Neuronal stem cell (in vitro differentiated cells): Measurements from ENCODE around the gene VPREB1.

Experiments used
- DNase-seq: peaks from one replicate; pipeline ENCODE4 v3.0.0-alpha.2; 2013; ENCODE audit warnings: low spot score
- H2AFZ ChIP-seq: one replicate; pipeline ENCODE4 v1.6.1; 2013; ENCODE audit warnings: mild to moderate bottlenecking, low read length, inconsistent platforms
- H2AK5ac ChIP-seq: 2 replicates; pipeline ENCODE4 v1.6.1; 2013; ENCODE audit warnings: low read depth, mild to moderate bottlenecking, inconsistent platforms, low read length, moderate library complexity, mixed read lengths
- H2BK120ac ChIP-seq: 2 replicates; pipeline ENCODE4 v1.6.1; 2013; ENCODE audit warnings: low read depth, mild to moderate bottlenecking, inconsistent platforms, low read length, moderate library complexity, mixed read lengths
- H2BK12ac ChIP-seq: one replicate; pipeline ENCODE4 v1.6.1; 2013; ENCODE audit warnings: low read length, inconsistent platforms
- H2BK15ac ChIP-seq: 2 replicates; pipeline ENCODE4 v1.6.1; 2013; ENCODE audit warnings: mild to moderate bottlenecking, low read length, inconsistent platforms, mixed read lengths
- H2BK5ac ChIP-seq: one replicate; pipeline ENCODE4 v1.6.1; 2013; ENCODE audit warnings: inconsistent platforms, mild to moderate bottlenecking, low read length, moderate library complexity
- H3K14ac ChIP-seq: one replicate; pipeline ENCODE4 v1.6.1; 2013; ENCODE audit warnings: low read length, inconsistent platforms
- H3K18ac ChIP-seq: 2 replicates; pipeline ENCODE4 v1.6.1; 2013; ENCODE audit warnings: low read length, inconsistent platforms
- H3K23ac ChIP-seq: 2 replicates; pipeline ENCODE4 v1.6.1; 2013; ENCODE audit warnings: low read depth, mild to moderate bottlenecking, mixed read lengths, low read length, inconsistent platforms; ENCODE audit not compliant: poor library complexity
- H3K27ac ChIP-seq: replicated peaks from 3 replicates; pipeline ENCODE4 v1.5.1; 2013; ENCODE audit warnings: low read length, inconsistent platforms
- H3K27me3 ChIP-seq, 3 experiments: 2 replicates each; pipeline ENCODE4 v1.6.1; 2013; ENCODE audit warnings: low read length in 3 of 3, mild to moderate bottlenecking in 2 of 3, inconsistent platforms in 1 of 3, low read depth in 1 of 3, mixed read lengths in 1 of 3, moderate library complexity in 1 of 3; ENCODE audit not compliant: control insufficient read depth in 3 of 3, insufficient read depth in 3 of 3
- H3K36me3 ChIP-seq, 2 donors: replicated peaks in 1 of 2; 2 replicates each; pipeline ENCODE4 v1.6.1; 2013; ENCODE audit warnings: low read length in 2 of 2; ENCODE audit not compliant: control insufficient read depth in 2 of 2, insufficient read depth in 2 of 2
- H3K4ac ChIP-seq: 2 replicates; pipeline ENCODE4 v1.6.1; 2013; ENCODE audit warnings: inconsistent platforms, mild to moderate bottlenecking, low read length, moderate library complexity
- H3K4me1 ChIP-seq, 2 donors: 1 replicate in 1 of 2; 2 replicates in 1 of 2; pipeline ENCODE4 v1.6.1; 2013; ENCODE audit warnings: low read length in 2 of 2, low read depth in 1 of 2; ENCODE audit not compliant: control insufficient read depth in 2 of 2, insufficient read depth in 1 of 2
- H3K4me2 ChIP-seq: one replicate; pipeline ENCODE4 v1.6.1; 2013; ENCODE audit warnings: mild to moderate bottlenecking, low read length, inconsistent platforms; ENCODE audit not compliant: insufficient read depth, poor library complexity, severe bottlenecking
- H3K4me3 ChIP-seq, 2 donors: 2 replicates each; pipeline ENCODE4 v1.5.1; 2013; ENCODE audit warnings: low read length in 2 of 2, mild to moderate bottlenecking in 2 of 2, inconsistent platforms in 1 of 2, moderate library complexity in 1 of 2
- H3K79me1 ChIP-seq: one replicate; pipeline ENCODE4 v1.6.1; 2013; ENCODE audit warnings: low read depth, mild to moderate bottlenecking, inconsistent platforms, low read length, moderate library complexity
- H3K9ac ChIP-seq: one replicate; pipeline ENCODE4 v1.6.1; 2013; ENCODE audit warnings: mild to moderate bottlenecking, low read depth, low read length, inconsistent platforms; ENCODE audit not compliant: poor library complexity
- H3K9me3 ChIP-seq, 2 donors: replicated peaks in 1 of 2; 2 replicates each; pipeline versions ENCODE3 to v1.6.1; 2013; ENCODE audit warnings: low read length in 2 of 2, mild to moderate bottlenecking in 2 of 2, inconsistent platforms in 1 of 2, low read depth in 1 of 2, mixed read lengths in 1 of 2, moderate library complexity in 1 of 2; ENCODE audit not compliant: control insufficient read depth in 2 of 2, insufficient read depth in 1 of 2
- H4K8ac ChIP-seq: one replicate; pipeline ENCODE4 v1.6.1; 2013; ENCODE audit warnings: low read depth, mild to moderate bottlenecking, inconsistent platforms, low read length, moderate library complexity
- H4K91ac ChIP-seq: one replicate; pipeline ENCODE4 v1.6.1; 2013; ENCODE audit warnings: low read length, low read depth, mild to moderate bottlenecking, inconsistent platforms; ENCODE audit not compliant: poor library complexity
- WGBS, 2 donors: extraction: QIAGEN DNeasy Blood & Tissue Kit; methylation state at CpG; one replicate each; pipeline ENCODE4 v1.1.7; 2013; ENCODE audit warnings: missing lambda C conversion rate in 2 of 2, mixed read lengths in 1 of 2; ENCODE audit not compliant: insufficient read length in 2 of 2, insufficient replicate concordance in 1 of 2; ENCODE audit errors: extremely low coverage in 2 of 2; 5-methylcytosine and 5-hydroxymethylcytosine counted together

Gene VPREB1

GRCh38 chr22:22199634-22200033 lies 45.0 kb upstream of the VPREB1 start:
- H2BK120ac ChIP-seq, result no peak overlapping the region
- H3K9ac ChIP-seq, result no peak overlapping the region
- H3K9me3 ChIP-seq, result no peaks in the 10 kb centered on the region
- H3K4me1 ChIP-seq, result peaks cover 0 to 4% of the 10 kb centered on the region in 2 donors
- no CpG with 5 or more reads among the region's 2 CpGs for WGBS, 2 donors
- no peak for DNase-seq
- H2BK15ac ChIP-seq, result no peak overlapping the region
- no peak overlapping the region for H3K14ac ChIP-seq
- H3K4ac ChIP-seq, result no peak overlapping the region
- no peak overlapping the region for H4K8ac ChIP-seq
- H3K4me3 ChIP-seq, result no peak overlapping the region
- no peak overlapping the region for H3K23ac ChIP-seq
- H3K36me3 ChIP-seq, result no peaks in the 10 kb centered on the region
- no peak overlapping the region for H3K4me2 ChIP-seq
- H3K27ac ChIP-seq, result no peak overlapping the region
- H3K79me1 ChIP-seq, result no peaks in the 10 kb centered on the region
- H2AFZ ChIP-seq, result no peak overlapping the region
- H2AK5ac ChIP-seq, result no peak overlapping the region
- no peak overlapping the region for H2BK5ac ChIP-seq
- H3K27me3 ChIP-seq, result peaks cover 4 to 55% (median 44%) of the 10 kb centered on the region in 3 experiments
- H2BK12ac ChIP-seq, result no peak overlapping the region
- no peak overlapping the region for H4K91ac ChIP-seq
- no peak overlapping the region for H3K18ac ChIP-seq

GRCh38 chr22:22200569-22201184 lies 43.9 kb upstream of the VPREB1 start:
- WGBS, 2 donors, result no CpG with 5 or more reads among the region's 4 CpGs
- H2BK12ac ChIP-seq, result no peak overlapping the region
- no peak overlapping the region for H3K4me2 ChIP-seq

DNA sequence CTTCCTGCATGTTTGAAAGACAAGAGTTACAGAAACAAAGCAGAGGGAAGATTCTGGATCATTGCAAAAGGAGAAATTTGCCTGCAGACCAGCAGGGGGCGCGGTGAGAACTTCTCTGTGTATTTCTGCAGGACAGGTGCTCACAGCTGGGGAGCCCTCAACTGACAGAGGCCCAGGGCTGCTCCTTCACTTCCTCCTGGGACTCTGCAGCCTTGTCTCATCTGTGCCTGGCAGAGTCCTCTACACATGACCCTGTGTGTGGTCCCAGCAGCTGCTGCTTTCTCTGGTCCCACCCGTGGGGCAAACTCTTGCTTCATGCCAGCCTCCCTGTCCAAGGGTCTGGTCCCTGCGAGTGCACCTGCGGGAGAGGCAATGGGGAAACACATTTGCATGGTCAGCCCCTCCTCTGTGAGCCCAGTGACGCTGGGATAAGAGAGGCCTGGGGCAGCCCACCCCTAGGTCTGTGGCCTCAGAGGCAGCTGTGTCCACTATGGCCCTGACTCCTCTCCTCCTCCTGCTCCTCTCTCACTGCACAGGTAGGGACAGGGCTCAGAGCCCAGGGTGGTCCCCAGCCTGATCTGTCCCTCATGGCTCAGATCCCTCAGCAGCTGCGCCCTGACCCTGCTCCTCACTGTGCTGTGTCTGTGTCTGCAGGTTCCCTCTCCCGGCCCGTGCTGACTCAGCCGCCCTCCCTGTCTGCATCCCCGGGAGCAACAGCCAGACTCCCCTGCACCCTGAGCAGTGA lies 43.2 kb upstream of the VPREB1 start:
- Histone ChIP-seq H3K9me3 (no peaks in the 10 kb centered on the region), H3K4ac (no peak overlapping the region), H2BK15ac (no peak overlapping the region), H3K4me2 (no peak overlapping the region), H3K79me1 (no peaks in the 10 kb centered on the region), H3K4me1 (peaks cover 0 to 4% of the 10 kb centered on the region in 2 donors), H3K27me3 (peaks cover 2 to 52% (median 40%) of the 10 kb centered on the region in 3 experiments), H2AFZ (no peak overlapping the region), H4K8ac (no peak overlapping the region), H3K4me3 (no peak overlapping the region), H3K9ac (no peak overlapping the region), H2AK5ac (peak overlapping the region; percentile 6), H3K18ac (no peak overlapping the region), H3K27ac (no peak overlapping the region), H3K23ac (peak overlapping the region; percentile 40), H2BK5ac (no peak overlapping the region), H2BK120ac (no peak overlapping the region), H4K91ac (no peak overlapping the region), H3K14ac (peak overlapping the region; percentile 1), H2BK12ac (no peak overlapping the region), H3K36me3 (no peaks in the 10 kb centered on the region)
- WGBS, 2 donors, result no CpG with 5 or more reads among the region's 11 CpGs
- DNase-seq, result peak; percentile 37

More at GRCh38 chr22:22200569-22201184, 43.9 kb upstream of the VPREB1 start:
- Histone ChIP-seq H3K4me1 (peaks cover 0 to 4% of the 10 kb centered on the region in 2 donors), H3K9me3 (no peaks in the 10 kb centered on the region), H2BK120ac (no peak overlapping the region), H3K9ac (peak overlapping the region; percentile 47), H4K91ac (no peak overlapping the region), H3K27ac (no peak overlapping the region), H3K4me3 (peak overlapping the region in 1 of 2 donors; percentile 1), H2AFZ (no peak overlapping the region), H3K4ac (no peak overlapping the region), H3K18ac (peak overlapping the region; percentile 72), H2BK5ac (no peak overlapping the region), H2BK15ac (no peak overlapping the region), H2AK5ac (peak overlapping the region; percentile 41), H3K79me1 (no peaks in the 10 kb centered on the region), H3K36me3 (no peaks in the 10 kb centered on the region), H3K23ac (peak overlapping the region; percentile 8), H4K8ac (no peak overlapping the region), H3K14ac (peak overlapping the region; percentile 47), H3K27me3 (peaks cover 4 to 53% (median 44%) of the 10 kb centered on the region in 3 experiments)
- no peak for DNase-seq

GRCh38 chr22:22201930-22202343 lies 42.6 kb upstream of the VPREB1 start:
- WGBS, 2 donors, result no CpG with 5 or more reads among the region's 6 CpGs
- Histone ChIP-seq H4K8ac (no peak overlapping the region), H3K4me1 (peaks cover 0 to 4% of the 10 kb centered on the region in 2 donors), H3K4me3 (no peak overlapping the region), H2AFZ (no peak overlapping the region), H3K9me3 (no peaks in the 10 kb centered on the region), H4K91ac (no peak overlapping the region), H3K79me1 (no peaks in the 10 kb centered on the region), H3K4ac (no peak overlapping the region), H3K27ac (no peak overlapping the region), H3K18ac (no peak overlapping the region), H2BK12ac (no peak overlapping the region), H3K9ac (no peak overlapping the region), H3K36me3 (no peaks in the 10 kb centered on the region), H3K27me3 (peaks cover 0 to 52% (median 39%) of the 10 kb centered on the region in 3 experiments), H3K23ac (peak overlapping the region; percentile 40), H2BK15ac (no peak overlapping the region), H2BK5ac (no peak overlapping the region), H2BK120ac (no peak overlapping the region), H2AK5ac (no peak overlapping the region), H3K4me2 (no peak overlapping the region), H3K14ac (peak overlapping the region; percentile 1)
- DNase-seq, result no peak
